ENCODE data around the gene PCSK1.
"Not testable (repeated sequence)": the region's sequence is repeated elsewhere in the genome, so short reads cannot be mapped to it uniquely, and the experiment has no call there.

Gene PCSK1

GRCh38 chr5:96426831-96427230 is 6.2 kb downstream of the PCSK1 start:
- DNase-seq (ENCODE audit: low read depth), result no peak

DNA sequence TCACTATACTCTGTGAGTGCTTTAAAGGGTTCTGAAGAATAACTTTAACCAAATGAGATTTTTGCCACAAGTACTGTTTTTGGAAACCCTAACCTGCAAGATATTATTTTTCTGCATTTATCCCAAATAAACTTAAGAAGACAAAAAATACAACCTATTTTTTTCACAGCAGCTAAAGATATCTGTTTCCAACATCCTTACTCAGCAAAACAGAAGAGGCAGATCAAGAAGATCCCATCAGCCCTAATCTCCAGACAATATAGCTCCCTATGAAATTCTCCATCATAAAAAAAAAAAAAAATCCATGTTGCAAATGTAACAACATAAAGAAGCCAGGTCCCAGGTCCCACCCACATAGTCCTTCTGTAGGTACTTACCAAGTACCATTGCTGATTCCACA is 7.6 kb downstream of the PCSK1 start:
- DNase-seq (ENCODE audit: low read depth), result no peak

GRCh38 chr5:96415897-96416296 is 17.2 kb downstream of the PCSK1 start:
- no peak for DNase-seq (ENCODE audit: low read depth)

- DNase-seq (ENCODE audit: low read depth), result no peak
Measured at GRCh38 chr5:96412868-96413449, 20.1 kb downstream of the PCSK1 start.

GRCh38 chr5:96410013-96410412 is 23.0 kb downstream of the PCSK1 start:
- DNase-seq (ENCODE audit: low read depth), result peak; percentile 43

DNA sequence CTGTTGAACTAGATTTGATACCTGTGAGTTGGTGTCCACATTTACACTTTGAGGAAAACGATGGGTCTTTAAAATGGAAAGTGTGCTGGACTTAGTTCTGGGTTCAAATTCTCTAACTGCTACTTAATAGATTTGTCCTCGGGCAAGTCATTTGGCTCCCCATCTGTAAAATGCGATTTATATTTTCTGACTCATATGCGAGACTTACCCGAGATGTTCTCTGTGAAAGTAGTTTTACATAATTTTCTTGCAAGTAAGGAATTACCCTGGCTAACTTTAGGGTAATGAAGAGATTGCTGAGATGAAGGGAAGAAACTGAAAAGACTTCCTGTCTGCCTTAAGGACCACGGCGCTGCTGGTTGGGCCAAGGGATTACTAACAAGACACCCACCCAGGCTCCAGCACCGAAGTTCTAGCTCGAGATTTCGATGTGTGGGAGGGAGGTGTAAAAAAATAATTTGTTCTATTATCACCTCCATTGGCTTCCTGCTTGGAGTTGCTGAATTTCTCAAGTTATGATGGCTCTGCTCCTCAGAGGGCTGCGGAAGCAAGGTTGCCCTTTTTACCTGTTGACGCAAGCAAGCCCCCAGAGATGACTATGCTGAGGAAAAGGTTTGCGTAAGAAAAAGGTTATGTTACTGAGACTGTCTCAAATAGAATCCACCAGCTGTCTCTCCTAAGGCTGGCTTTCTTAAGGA is 24.1 kb downstream of the PCSK1 start:
- no peak for DNase-seq (ENCODE audit: low read depth)

GRCh38 chr5:96408210-96408777 is 24.8 kb downstream of the PCSK1 start:
- DNase-seq (ENCODE audit: low read depth), result peak; percentile 61

DNA sequence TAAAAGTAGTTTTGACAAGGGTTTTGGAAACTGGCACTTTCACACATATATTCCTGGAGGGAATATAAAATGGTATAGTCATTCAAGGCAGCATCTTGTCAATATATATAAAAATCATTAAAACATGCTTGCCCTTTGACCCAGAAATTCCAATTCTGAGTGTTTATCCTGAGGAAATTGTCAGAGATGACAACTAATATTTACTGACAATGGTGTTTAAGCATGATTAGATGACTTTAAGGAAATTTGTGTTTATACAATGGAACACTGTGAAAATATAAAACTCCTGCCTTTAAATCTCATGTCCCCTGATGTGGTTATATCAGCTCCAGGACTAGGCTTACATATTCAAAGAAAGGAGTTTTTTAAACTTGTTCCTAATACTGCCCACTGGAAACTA is 25.6 kb downstream of the PCSK1 start:
- DNase-seq (ENCODE audit: low read depth), result no peak

- no peak for DNase-seq (ENCODE audit: low read depth)
Measured at GRCh38 chr5:96404191-96404867, 28.7 kb downstream of the PCSK1 start.

- no peak for DNase-seq (ENCODE audit: low read depth)
Measured at GRCh38 chr5:96402500-96402899, 30.5 kb downstream of the PCSK1 start.

DNA sequence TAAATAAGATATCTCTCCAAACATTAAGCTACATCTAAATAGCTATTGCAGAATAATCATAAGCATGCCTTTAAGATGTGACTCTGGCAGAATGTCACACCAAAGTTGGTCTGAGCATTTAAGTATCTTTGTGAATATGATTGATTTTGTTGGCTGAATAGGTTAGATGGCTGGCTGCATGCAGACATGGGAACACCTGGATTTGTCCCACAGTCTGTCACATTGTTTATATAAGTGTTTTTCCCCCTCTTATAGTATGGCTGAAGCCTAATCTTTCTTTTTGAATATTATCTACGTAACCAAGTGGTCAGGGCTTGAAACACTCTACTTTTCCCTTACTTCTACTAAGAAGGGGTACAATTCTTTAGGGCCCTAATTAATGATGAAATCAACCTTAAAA is 36.2 kb downstream of the PCSK1 start:
- DNase-seq (ENCODE audit: low read depth), result no peak

DNA sequence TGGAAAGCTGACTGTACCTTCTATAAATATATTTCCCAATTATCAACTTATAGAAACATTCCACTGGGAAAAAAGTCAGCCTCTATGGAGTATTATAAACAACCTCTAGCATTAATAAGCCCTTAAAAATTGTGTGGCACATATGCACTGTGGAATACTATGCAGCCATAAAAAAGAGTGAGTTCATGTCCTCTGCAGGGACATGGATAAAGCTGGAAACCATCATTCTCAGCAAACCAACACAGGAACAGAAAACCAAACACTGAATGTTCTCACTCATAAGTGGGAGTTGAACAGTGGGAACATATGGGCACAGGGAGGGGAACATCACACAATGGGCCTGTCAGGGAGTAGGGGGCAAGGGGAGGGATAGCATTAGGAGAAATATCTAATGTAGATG is 37.8 kb downstream of the PCSK1 start:
- not testable (repeated sequence) for DNase-seq (ENCODE audit: low read depth)

DNA sequence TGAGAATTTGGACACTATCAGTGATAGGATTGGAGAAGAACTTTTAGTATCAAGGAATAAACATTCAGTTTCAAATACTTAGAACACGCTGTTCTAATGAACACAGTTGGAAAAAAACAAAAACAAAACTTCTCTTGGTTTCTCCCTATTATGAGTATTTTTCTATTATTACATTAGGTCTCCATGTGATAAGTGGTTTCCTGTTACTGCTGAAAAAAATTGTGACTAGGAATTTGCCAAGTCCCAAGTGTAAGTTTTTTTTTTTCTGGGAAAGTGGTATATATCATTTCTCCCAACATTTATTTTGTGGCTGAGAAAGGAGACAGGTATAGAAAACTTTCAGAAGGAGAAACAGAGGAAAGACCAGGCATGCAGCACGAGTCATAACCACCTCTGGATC is 41.1 kb downstream of the PCSK1 start:
- no peak for DNase-seq (ENCODE audit: low read depth)

DNA sequence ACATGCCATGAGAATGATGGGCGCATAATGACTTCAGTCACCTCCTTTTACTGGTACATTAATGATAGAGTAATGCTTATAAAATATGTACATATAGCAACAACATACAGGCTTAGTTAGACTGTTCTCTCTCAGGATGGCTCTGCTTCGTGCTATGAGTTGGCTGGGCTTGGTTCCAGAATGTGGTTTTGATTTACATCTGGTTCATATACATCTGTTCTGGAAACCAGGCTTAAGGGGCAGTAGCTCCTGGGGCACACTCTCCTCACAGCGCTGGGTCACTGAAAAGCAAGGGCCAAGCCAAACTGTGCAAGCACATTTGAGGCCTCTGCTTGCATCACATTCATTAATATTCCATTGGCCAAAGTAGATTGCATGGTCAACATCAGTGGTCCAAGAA is 44.9 kb downstream of the PCSK1 start:
- DNase-seq (ENCODE audit: low read depth), result peak; percentile 41

DNA sequence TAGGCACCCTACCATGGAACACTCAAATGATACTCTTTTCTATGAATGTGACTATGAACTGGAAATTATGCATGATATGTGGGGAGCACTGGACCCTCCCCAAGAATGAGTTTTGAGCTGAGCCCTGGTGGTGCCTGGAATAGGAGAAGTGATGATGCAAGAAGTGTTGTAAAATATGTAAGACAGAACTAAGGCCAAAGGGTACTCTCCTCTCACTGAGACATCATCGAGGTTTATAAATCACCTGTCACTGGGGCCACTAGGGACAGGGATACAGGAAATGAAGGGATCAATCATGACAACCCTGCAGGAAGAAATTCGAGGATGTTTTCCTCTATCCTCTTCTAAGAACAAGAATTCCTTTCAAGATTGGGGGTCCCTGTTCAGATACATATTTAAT is 45.4 kb downstream of the PCSK1 start:
- no peak for DNase-seq (ENCODE audit: low read depth)

DNA sequence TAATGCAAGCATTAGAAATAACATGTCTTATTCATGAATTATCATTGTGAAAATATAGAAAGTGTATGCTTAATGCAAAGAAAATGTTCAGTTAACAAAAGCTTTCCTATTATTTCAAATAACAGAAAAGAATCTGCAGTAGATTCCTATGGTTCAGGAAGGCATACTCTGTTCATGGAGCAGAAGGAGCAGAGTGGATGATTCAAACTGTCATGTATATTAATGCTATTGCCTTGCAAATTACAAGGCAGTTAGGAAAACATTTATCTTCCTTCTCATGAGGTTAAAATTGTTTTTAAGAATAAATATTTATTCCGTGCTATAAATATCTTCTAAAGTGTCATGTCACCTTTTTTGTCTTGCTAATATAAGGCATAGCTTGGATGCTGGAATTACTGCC is 47.5 kb downstream of the PCSK1 start:
- no peak for DNase-seq (ENCODE audit: low read depth)

DNA sequence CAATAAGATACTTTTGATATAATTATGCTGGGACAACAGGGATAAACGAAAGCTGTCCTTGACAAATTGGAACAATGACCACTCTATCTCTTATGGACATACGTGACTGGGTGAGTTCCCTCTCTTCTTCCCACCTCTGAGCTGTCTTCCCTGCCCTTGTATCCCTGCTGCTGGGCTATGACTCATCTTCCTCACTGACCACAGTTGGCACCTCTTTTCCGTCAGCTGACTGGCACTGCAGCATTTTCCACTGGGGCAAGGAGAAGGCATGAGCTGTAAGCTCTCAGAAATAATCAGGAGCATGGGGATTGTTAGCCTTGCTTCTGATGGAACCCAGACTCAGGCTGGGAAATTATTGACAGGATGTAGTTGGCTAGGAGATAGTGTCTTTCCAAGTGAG is 48.7 kb downstream of the PCSK1 start:
- peak; percentile 87 for DNase-seq (ENCODE audit: low read depth)

DNA sequence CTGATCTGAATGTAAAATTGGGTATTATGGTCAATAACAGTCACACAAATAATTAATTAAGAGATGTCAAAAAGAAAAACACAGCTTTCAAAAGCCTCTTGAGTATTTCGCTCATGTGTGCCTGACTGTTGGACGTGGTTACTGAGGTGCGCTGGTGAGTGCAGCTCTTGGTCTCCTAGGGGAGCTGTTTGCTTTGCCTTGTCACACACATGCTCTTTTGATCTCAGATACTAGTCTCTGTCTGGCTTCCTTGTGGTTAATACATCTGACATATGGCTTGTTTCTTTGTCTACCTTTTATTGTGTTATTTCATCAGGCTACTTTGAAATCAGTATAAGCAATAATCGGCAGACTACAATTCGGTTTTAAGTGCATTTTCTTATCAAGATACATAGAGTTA is 51.5 kb downstream of the PCSK1 start:
- no peak for DNase-seq (ENCODE audit: low read depth)

GRCh38 chr5:96379896-96380295 is 53.2 kb downstream of the PCSK1 start:
- no peak for DNase-seq (ENCODE audit: low read depth)

DNA sequence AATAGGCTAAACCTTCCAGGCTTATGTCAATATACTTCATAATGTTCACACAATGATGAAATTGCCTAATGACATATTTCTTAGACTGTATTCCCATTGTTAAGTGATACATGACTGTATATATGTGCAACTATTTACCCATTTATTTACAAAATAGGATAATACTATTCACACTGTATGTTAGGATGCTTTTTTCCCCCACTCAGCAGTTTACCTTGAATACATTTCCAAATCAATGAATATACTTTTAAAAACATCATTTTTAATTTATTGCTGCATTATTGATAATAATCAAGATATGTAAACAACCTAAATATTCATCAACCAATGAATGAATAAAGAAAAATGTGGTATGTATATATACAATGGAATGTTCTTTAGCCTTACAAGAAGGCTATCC is 55.5 kb downstream of the PCSK1 start:
- DNase-seq (ENCODE audit: low read depth), result no peak

DNA sequence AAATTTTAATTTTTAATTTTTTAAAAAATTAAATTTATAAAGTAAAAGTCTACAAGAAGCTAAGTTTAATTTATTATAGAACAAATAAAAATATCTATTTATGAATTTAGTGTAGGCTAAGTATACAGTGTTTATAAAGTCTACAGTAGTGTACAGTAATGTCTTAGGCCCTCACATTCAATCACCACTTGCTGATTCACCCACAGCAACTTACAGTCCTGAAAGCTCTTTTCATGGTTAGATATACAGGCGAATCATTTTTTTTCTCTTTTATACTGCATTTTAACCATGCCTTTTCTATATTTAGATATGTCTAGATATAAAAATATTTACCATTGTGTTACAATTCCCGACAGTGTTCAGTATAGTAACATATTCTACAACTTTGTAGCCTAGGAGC is 55.9 kb downstream of the PCSK1 start:
- peak; percentile 40 for DNase-seq (ENCODE audit: low read depth)

DNA sequence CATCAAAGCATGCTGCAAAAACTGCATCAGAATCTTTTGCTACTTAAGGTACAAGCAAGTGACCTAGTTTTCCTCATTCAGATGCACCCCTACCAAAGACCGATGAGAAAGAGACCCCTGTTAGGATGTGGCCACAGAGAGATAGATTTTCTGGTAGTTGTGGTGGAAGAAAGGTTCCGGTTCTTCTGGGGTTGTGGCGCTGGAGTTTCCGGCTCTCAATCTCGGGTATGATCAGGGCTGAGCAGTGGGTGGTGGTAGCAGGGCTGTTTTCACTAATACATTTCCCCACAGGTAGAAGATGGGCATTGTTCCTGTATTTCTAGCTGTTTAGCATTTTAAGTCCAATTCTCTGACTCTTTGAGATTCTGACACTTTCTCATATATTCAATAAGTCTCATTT is 58.4 kb downstream of the PCSK1 start:
- no peak for DNase-seq (ENCODE audit: low read depth)

- no peak for DNase-seq (ENCODE audit: low read depth)
Measured at GRCh38 chr5:96373381-96373733, 59.7 kb downstream of the PCSK1 start.

Measured in ELR (cell line).